NOMO-1 treated with DMSO at 0.1 percent for 48 hours (cell line): ENCODE data around the gene LDAH.

Experiments used
- DNase-seq: peaks from one replicate; lab custom pipeline; 2025; ENCODE audit not compliant: unreplicated experiment; lab: John Stamatoyannopoulos, UW

Gene LDAH

DNA sequence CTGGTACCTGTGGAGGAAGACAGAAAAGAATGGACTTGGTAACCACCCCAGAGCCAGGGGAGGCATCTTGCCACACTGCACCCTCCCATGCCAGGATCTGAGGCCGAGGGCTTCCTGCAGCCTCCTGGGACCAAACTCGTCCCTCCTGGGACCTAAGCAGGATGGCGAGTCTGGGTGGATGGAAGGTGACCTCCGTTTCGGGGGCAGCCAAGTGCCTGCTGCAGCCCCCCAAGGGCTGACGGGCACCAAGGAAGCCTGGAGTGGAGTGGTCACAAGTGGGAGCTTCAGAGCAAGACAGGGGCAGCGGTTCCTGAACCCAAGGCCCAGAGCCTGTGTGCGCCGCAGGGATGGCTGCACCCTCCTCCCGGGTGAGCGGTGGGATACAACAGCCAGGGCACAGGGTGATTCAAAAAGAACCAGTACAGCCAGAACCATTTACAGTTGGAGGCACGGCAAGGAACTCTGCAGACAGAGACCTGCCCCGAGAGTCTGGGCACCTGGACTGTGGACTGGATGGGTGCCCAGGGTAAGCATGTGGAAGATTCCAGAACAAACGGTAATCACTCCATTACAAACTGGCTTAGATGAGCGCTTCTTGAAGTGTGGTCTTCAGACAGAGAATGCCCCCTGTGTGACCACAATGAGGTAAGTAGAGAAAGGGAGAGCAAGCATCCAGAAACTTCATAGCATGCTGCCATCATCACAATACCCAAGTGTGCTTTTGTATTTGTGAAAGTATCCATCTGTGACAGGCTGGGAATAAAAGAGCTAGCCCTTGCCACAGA, 184.1 kb downstream of the LDAH start:
- DNase-seq: no peak

DNA sequence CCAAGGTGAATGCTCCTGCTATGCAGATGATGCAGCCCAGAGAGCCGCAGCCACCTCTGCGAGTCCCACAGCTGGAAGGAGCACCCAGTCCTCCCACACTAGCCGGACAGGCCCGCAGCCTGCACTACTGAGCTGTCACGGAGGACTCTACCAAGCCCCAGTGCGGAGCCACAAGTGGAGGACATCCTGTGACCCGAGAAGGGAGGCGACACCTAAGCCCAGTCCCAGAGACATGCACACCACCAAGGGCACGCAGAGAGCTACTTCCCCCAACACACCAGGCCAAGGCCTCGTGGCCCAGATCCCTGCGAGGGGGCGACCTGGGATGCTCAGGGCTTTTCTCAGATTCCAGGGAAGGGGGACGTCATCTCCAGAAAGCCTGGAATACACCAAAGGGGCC, 184.9 kb downstream of the LDAH start:
- no peak for DNase-seq

DNA sequence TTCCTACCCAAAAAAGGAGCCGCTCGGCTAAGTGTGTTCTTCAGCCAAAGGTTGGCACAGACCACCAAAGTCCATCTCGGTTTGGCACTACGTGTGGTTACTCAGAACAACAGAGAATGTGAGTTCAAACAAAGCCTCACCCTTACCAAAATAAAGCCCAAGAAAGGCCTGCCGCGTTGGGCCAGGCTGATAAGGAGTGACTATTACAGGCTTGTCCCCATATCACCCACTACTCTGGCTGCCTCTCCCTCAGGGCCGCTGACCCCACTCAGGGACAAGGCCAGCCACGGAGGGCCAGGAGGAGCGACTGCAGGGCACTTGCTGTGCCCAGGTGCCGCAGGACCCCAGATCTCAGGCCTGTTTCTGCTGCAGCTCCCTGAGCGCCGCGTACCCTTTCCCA, 185.8 kb downstream of the LDAH start:
- no peak for DNase-seq

DNA sequence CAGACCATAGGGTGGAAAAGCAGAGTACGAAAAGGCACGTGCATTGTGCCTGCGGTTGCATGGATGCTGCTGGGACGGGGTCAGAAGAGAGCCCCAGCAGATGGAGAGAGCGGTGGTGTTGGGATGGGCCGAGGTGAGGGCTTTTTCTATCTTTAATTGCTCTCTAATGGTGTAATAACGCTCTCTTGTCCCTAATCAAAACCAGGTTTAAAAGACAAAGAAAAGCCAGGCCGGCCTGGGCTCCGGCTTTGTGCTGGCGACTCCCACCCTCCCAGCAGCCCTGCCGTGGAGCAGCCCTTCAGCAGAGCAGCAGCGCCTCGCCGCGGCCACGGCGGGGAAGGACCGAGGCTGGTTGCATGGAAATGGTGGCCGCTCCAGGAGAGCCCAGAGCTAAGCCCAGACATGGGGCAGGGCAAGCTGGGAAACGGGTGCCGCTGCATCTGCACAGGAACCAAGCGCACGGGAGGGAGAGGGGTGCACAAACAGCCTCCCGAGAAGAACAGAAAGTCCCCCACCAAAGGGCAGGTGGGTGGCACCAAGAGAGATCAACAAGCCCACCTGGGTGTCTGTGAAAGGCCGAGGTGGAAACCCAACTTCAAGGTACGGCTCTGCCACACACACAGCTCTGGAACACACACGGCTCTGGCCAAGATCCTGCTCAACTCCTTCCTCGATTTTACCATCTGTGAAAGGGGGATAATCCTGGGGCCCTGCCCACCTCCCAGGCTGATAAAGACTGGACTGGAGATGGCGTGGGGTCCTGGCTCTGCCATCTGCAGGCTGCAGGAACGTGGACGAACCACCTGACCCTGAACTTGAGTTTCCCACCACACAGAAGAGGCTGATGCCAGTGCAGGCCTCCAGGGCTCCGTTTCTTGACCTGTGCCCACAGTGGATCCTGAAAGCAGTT, 187.0 kb downstream of the LDAH start:
- DNase-seq: no peak

DNA sequence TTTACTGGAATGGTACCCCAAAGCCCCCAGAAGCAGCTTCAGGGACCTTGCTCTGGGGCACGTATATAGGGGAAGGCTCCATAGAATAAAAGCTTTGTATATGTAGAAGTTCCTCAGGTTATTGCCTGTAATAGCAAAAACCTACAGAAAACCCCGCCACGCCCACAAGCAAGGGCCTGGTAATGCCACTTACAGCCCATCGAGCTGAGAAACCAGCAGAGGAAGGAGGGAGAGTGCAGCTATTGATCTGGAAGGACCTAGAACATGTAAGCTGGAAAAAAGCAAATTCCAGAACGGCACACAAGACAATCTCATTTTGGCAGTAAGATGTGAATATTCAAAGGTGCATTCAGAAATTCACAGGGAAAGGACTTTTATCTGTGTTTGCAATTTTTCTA, 187.8 kb downstream of the LDAH start:
- no peak for DNase-seq

DNA sequence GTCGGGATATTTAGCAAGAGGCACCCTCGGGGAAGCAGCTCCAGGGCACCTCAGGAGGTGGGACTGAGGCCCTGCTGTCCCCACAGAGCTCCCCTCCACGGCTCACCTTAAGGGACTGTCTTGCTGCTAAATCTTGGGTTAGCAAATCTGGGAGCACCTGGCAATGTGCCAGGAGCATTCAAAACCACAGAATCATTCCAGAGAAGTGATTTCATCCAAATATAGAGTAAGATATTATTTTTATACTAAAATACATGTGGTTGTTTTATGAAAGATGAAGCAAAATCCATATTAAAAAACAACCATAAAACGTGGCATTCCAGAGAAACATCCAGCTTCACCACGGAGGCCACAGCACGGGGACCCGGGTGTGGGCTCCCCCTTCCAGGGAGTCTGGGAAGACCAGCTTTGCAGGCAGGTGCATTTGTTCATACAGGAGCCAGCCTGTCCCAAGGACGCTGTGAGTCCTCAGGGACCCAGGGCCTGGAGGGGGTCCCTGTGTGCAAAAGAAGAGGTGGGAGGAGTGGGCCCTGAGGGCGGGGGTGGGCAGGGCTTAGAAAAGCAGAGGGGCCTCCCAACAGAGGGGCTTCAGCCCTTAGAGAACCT, 188.3 kb downstream of the LDAH start:
- DNase-seq: no peak
